DMS114 treated with DMSO at 0.1 percent for 48 hours (cell line): ENCODE measurements around the gene NUDT16L1.

Experiments
- DNase-seq: peaks from one replicate; lab custom pipeline; 2025; ENCODE audit not compliant: unreplicated experiment; lab: John Stamatoyannopoulos, UW

Gene NUDT16L1

GRCh38 chr16:4682084-4682591, 11.2 kb upstream of the NUDT16L1 start:
- DNase-seq = no peak

- no peak for DNase-seq
Measured at GRCh38 chr16:4682616-4683254, 10.6 kb upstream of the NUDT16L1 start.

GRCh38 chr16:4683255-4684057, 9.9 kb upstream of the NUDT16L1 start:
- no peak for DNase-seq

GRCh38 chr16:4684058-4684715, 9.2 kb upstream of the NUDT16L1 start:
- no peak for DNase-seq

- DNase-seq = no peak
Measured at GRCh38 chr16:4684763-4685162, 8.6 kb upstream of the NUDT16L1 start.

- DNase-seq = no peak
Measured at GRCh38 chr16:4685292-4685691, 8.1 kb upstream of the NUDT16L1 start.

GRCh38 chr16:4685776-4686496, 7.4 kb upstream of the NUDT16L1 start:
- DNase-seq = no peak

GRCh38 chr16:4686497-4687210, 6.7 kb upstream of the NUDT16L1 start:
- no peak for DNase-seq

GRCh38 chr16:4687416-4687815, 5.9 kb upstream of the NUDT16L1 start:
- no peak for DNase-seq

- no peak for DNase-seq
Measured at GRCh38 chr16:4687946-4688673, 5.3 kb upstream of the NUDT16L1 start.

- DNase-seq = no peak
Measured at GRCh38 chr16:4688674-4689045, 4.7 kb upstream of the NUDT16L1 start.

- DNase-seq = no peak
Measured at GRCh38 chr16:4689091-4689671, 4.2 kb upstream of the NUDT16L1 start.

GRCh38 chr16:4689864-4690704, 3.3 kb upstream of the NUDT16L1 start:
- DNase-seq = no peak

GRCh38 chr16:4690946-4691665, 2.3 kb upstream of the NUDT16L1 start:
- DNase-seq = no peak

- no peak for DNase-seq
Measured at GRCh38 chr16:4691666-4692412, 1.5 kb upstream of the NUDT16L1 start.

- no peak for DNase-seq
Measured at GRCh38 chr16:4692460-4693295, 684 bp upstream of the NUDT16L1 start.
